ENCODE data around the gene KCNQ4. TPM values are rescaled to one million over a fixed set of nuclear protein-coding genes. Genes with fewer than 3 reads are reported as not detected.

Gene KCNQ4
- total and polyA plus RNA-seq, 2 experiments from 2014 or later, result 1.3 to 3.0 TPM

GRCh38 chr1:40887652-40888051, 104.1 kb downstream of the KCNQ4 start (continued):
- TF ChIP-seq, protein P1, sequence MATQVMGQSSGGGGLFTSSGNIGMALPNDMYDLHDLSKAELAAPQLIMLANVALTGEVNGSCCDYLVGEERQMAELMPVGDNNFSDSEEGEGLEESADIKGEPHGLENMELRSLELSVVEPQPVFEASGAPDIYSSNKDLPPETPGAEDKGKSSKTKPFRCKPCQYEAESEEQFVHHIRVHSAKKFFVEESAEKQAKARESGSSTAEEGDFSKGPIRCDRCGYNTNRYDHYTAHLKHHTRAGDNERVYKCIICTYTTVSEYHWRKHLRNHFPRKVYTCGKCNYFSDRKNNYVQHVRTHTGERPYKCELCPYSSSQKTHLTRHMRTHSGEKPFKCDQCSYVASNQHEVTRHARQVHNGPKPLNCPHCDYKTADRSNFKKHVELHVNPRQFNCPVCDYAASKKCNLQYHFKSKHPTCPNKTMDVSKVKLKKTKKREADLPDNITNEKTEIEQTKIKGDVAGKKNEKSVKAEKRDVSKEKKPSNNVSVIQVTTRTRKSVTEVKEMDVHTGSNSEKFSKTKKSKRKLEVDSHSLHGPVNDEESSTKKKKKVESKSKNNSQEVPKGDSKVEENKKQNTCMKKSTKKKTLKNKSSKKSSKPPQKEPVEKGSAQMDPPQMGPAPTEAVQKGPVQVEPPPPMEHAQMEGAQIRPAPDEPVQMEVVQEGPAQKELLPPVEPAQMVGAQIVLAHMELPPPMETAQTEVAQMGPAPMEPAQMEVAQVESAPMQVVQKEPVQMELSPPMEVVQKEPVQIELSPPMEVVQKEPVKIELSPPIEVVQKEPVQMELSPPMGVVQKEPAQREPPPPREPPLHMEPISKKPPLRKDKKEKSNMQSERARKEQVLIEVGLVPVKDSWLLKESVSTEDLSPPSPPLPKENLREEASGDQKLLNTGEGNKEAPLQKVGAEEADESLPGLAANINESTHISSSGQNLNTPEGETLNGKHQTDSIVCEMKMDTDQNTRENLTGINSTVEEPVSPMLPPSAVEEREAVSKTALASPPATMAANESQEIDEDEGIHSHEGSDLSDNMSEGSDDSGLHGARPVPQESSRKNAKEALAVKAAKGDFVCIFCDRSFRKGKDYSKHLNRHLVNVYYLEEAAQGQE (IDR thresholded peaks at IDR 0.05; ENCODE audit: unreplicated experiment), result no peak
- no peak for TF ChIP-seq ZNF331 (CRISPR knock-in tag; IDR thresholded peaks at IDR 0.05; ENCODE audit: low read depth)

MicroRNAs encoded within 50 kb of the gene (microRNA counts, 767-probe panel; counts per million panel counts)
- microRNA hsa-miR-30c-5p, result not detected
- microRNA hsa-miR-30e-5p, result not detected

Small RNA genes within 50 kb of the gene (microRNA-seq; reads per million reads assigned to microRNA genes)
- gene MIR30C1 (30.1 reads per million, percentile 48 among the genes with 10 or more reads in this experiment), gene MIR30E (1,498 reads per million, percentile 93 among the genes with 10 or more reads in this experiment)

Small RNA genes within 50 kb of the gene (small RNA-seq; reads per million reads assigned to genes)
- gene MIR30C1 (ENCODE audit: low replicate concordance), result 1.9 reads per million, percentile 80 among the genes with 10 or more reads in this experiment
- gene MIR30E (ENCODE audit: low replicate concordance), result 141 reads per million, percentile 99 among the genes with 10 or more reads in this experiment
- 0.17 reads per million for gene RN7SL326P (ENCODE audit: low replicate concordance)

Other genes starting within 250 kb of the KCNQ4 start
- gene RIMS3, start 118.1 kb upstream of the KCNQ4 start, total RNA-seq (2014; rRNA removed; shearing (Covaris generic)), result 19.7 and 27.2 TPM in 2 replicates
- gene RIMS3, start 118.1 kb upstream of the KCNQ4 start, polyA plus RNA-seq (2016; fragmentation: Nextera tagmentation; extraction: Ambion mirVana), result 6.9 and 8.7 TPM in 2 replicates
- gene NFYC, start 92.1 kb upstream of the KCNQ4 start, total RNA-seq (2014; rRNA removed; shearing (Covaris generic)), result 37.8 and 42.7 TPM in 2 replicates
- 34.5 and 36.2 TPM in 2 replicates for gene NFYC, start 92.1 kb upstream of the KCNQ4 start, polyA plus RNA-seq (2016; fragmentation: Nextera tagmentation; extraction: Ambion mirVana)
- 16.4 and 18.7 TPM in 2 replicates for gene CITED4, start 78.6 kb downstream of the KCNQ4 start, total RNA-seq (2014; rRNA removed; shearing (Covaris generic))
- 2.9 and 7.7 TPM in 2 replicates for gene CITED4, start 78.6 kb downstream of the KCNQ4 start, polyA plus RNA-seq (2016; fragmentation: Nextera tagmentation; extraction: Ambion mirVana)
- gene CTPS1, start 195.9 kb downstream of the KCNQ4 start, total RNA-seq (2014; rRNA removed; shearing (Covaris generic)), result 93.3 and 93.9 TPM in 2 replicates
- 30.6 and 31.8 TPM in 2 replicates for gene CTPS1, start 195.9 kb downstream of the KCNQ4 start, polyA plus RNA-seq (2016; fragmentation: Nextera tagmentation; extraction: Ambion mirVana)
- 0.14 TPM in 1 of 2 replicates, not detected in the other for gene SLFNL1, start 237.9 kb downstream of the KCNQ4 start, total RNA-seq (2014; rRNA removed; shearing (Covaris generic))
- 0.19 and 0.29 TPM in 2 replicates for gene SLFNL1, start 237.9 kb downstream of the KCNQ4 start, polyA plus RNA-seq (2016; fragmentation: Nextera tagmentation; extraction: Ambion mirVana)

Measured in GM23338 (cell line).